BLaER1 treated with 17β-estradiol and CSF1 and Interleukin-3, amounts not matched to agents 10 nM and 100 nM (cell line): ENCODE results near the gene RPL7A.
"Not testable (repeated sequence)": the region's sequence is repeated elsewhere in the genome, so short reads cannot be mapped to it uniquely, and the experiment has no call there.

Experiments
- H3K27ac ChIP-seq, 11 experiments: shearing (Covaris generic); formaldehyde crosslinking; 2 replicates each; pipeline ENCODE4 v1.8.1; 2022
- H3K27me3 ChIP-seq, 11 experiments: shearing (Covaris generic); formaldehyde crosslinking; 2 replicates each; pipeline ENCODE4 v1.8.1; 2022
- H3K36me3 ChIP-seq, 11 experiments: shearing (Covaris generic); formaldehyde crosslinking; 2 replicates each; pipeline ENCODE4 v1.8.1; 2022
- H3K4me1 ChIP-seq, 10 experiments: shearing (Covaris generic); formaldehyde crosslinking; 2 replicates each; pipeline ENCODE4 v1.8.1; 2022
- H3K4me2 ChIP-seq, 11 experiments: shearing (Covaris generic); formaldehyde crosslinking; 2 replicates each; pipeline ENCODE4 v1.8.1; 2022
- H3K4me3 ChIP-seq, 10 experiments: shearing (Covaris generic); formaldehyde crosslinking; 2 replicates each; pipeline ENCODE4 v1.8.1; 2022
- H3K9ac ChIP-seq, 11 experiments: shearing (Covaris generic); formaldehyde crosslinking; 2 replicates each; pipeline ENCODE4 v1.8.1; 2022
- H3K9me3 ChIP-seq, 11 experiments: shearing (Covaris generic); formaldehyde crosslinking; replicated peaks in 1 of 11; 2 replicates each; pipeline ENCODE4 v1.8.1; 2022
- H4K20me1 ChIP-seq, 11 experiments: shearing (Covaris generic); formaldehyde crosslinking; 2 replicates each; pipeline ENCODE4 v1.8.1; 2022
- Cebpa-rat ChIP-seq, 11 experiments: shearing (Covaris generic); IDR thresholded peaks; 2 replicates each; pipeline ENCODE4 v1.8.1; 2022

The RPL7A gene

GRCh38 chr9:133347985-133348717, at the start of gene RPL7A, which contains the start of gene MED22:
Gene RPL7A, plus strand, starts transcription at chr9:133348218. Its CDS starts 26 bp downstream, at chr9:133348244.
Gene MED22, minus strand, starts transcription at chr9:133348131. Its CDS starts 1,469 bp downstream, at chr9:133346662.
- Histone ChIP-seq H3K36me3 (peaks cover 75 to 81% (median 78%) of the 10 kb centered on the region in 11 experiments), H4K20me1 (peaks cover 47 to 86% (median 67%) of the 10 kb centered on the region in 11 experiments), H3K9ac (peak within 1 kb of the TSS; percentile 99 to 100 (median 99)), H3K4me3 (peak within 1 kb of the TSS; percentile 89 to 99 (median 96)), H3K9me3 (no peaks in the 10 kb centered on the region), H3K4me2 (peak within 1 kb of the TSS; percentile 93 to 99 (median 97)), H3K27me3 (no peaks in the 10 kb centered on the region), H3K4me1 (peaks cover 53 to 76% (median 59%) of the 10 kb centered on the region in 10 experiments), H3K27ac (peak within 1 kb of the TSS; percentile 93 to 100 (median 98))
- no peak for TF ChIP-seq Cebpa-rat (IDR thresholded peaks at IDR 0.05)

- not testable (repeated sequence) for H3K4me1 ChIP-seq, H4K20me1 ChIP-seq, H3K9ac ChIP-seq, H3K27ac ChIP-seq, H3K4me3 ChIP-seq, H3K4me2 ChIP-seq, H3K36me3 ChIP-seq, H3K9me3 ChIP-seq, H3K27me3 ChIP-seq
Observed at GRCh38 chr9:133299996-133300395, 48.0 kb upstream of the RPL7A start.

GRCh38 chr9:133301253-133302230, 46.5 kb upstream of the RPL7A start:
- H3K27me3 ChIP-seq: no peaks in the 10 kb centered on the region

GRCh38 chr9:133303266-133304157, 44.5 kb upstream of the RPL7A start:
- Histone ChIP-seq H3K4me2 (no peak overlapping the region), H3K27me3 (no peaks in the 10 kb centered on the region)

More at GRCh38 chr9:133301253-133302230, 46.5 kb upstream of the RPL7A start:
- H3K36me3 ChIP-seq: no peaks in the 10 kb centered on the region
- H4K20me1 ChIP-seq: no peaks in the 10 kb centered on the region
- peaks cover 0 to 5% (median 3%) of the 10 kb centered on the region in 10 experiments; a peak in 8 of 20 replicates for H3K4me1 ChIP-seq
- H3K4me2 ChIP-seq: no peak overlapping the region
- no peaks in the 10 kb centered on the region for H3K9me3 ChIP-seq
- no peak overlapping the region for H3K4me3 ChIP-seq
- H3K27ac ChIP-seq: no peak overlapping the region
- TF ChIP-seq Cebpa-rat (IDR thresholded peaks at IDR 0.05): no peak
- H3K9ac ChIP-seq: no peak overlapping the region

GRCh38 chr9:133304158-133304470, 43.9 kb upstream of the RPL7A start:
- Histone ChIP-seq H3K27ac (no peak overlapping the region), H3K4me1 (peaks cover 0 to 8% (median 6%) of the 10 kb centered on the region in 10 experiments; a peak in 8 of 20 replicates), H3K9ac (no peak overlapping the region), H3K9me3 (no peaks in the 10 kb centered on the region), H4K20me1 (no peaks in the 10 kb centered on the region), H3K36me3 (no peaks in the 10 kb centered on the region), H3K27me3 (no peaks in the 10 kb centered on the region), H3K4me2 (no peak overlapping the region), H3K4me3 (no peak overlapping the region)
- TF ChIP-seq Cebpa-rat (IDR thresholded peaks at IDR 0.05): no peak

More at GRCh38 chr9:133303266-133304157, 44.5 kb upstream of the RPL7A start:
- Histone ChIP-seq H4K20me1 (no peaks in the 10 kb centered on the region), H3K9me3 (no peaks in the 10 kb centered on the region), H3K36me3 (no peaks in the 10 kb centered on the region), H3K27ac (no peak overlapping the region), H3K4me1 (peaks cover 0 to 8% (median 6%) of the 10 kb centered on the region in 10 experiments; a peak in 8 of 20 replicates), H3K4me3 (no peak overlapping the region), H3K9ac (no peak overlapping the region)
- TF ChIP-seq Cebpa-rat (IDR thresholded peaks at IDR 0.05): no peak

- no peak overlapping the region for H3K27ac ChIP-seq
- TF ChIP-seq Cebpa-rat (IDR thresholded peaks at IDR 0.05): no peak
- H3K4me2 ChIP-seq: no peak overlapping the region
- H3K4me3 ChIP-seq: no peak overlapping the region
- no peaks in the 10 kb centered on the region for H3K36me3 ChIP-seq
- no peaks in the 10 kb centered on the region for H4K20me1 ChIP-seq
- peaks cover 0 to 8% (median 6%) of the 10 kb centered on the region in 10 experiments; a peak in 8 of 20 replicates for H3K4me1 ChIP-seq
- no peak overlapping the region for H3K9ac ChIP-seq
- H3K27me3 ChIP-seq: no peaks in the 10 kb centered on the region
- peaks cover 0 to 5% (median 0%) of the 10 kb centered on the region in 11 experiments; a peak in 3 of 22 replicates for H3K9me3 ChIP-seq
Observed at GRCh38 chr9:133304477-133305377, 43.3 kb upstream of the RPL7A start.

GRCh38 chr9:133305731-133306130, 42.3 kb upstream of the RPL7A start:
- Histone ChIP-seq H3K9ac (no peak overlapping the region), H3K4me1 (peaks cover 0 to 8% (median 6%) of the 10 kb centered on the region in 10 experiments; a peak in 9 of 20 replicates), H3K9me3 (peaks cover 0 to 8% (median 3%) of the 10 kb centered on the region in 11 experiments; a peak in 3 of 22 replicates), H3K27me3 (no peaks in the 10 kb centered on the region), H3K4me3 (no peak overlapping the region), H3K36me3 (no peaks in the 10 kb centered on the region), H4K20me1 (no peaks in the 10 kb centered on the region), H3K4me2 (no peak overlapping the region), H3K27ac (no peak overlapping the region)
- no peak for TF ChIP-seq Cebpa-rat (IDR thresholded peaks at IDR 0.05)
